GM19023 (cell line): Measurements from ENCODE around the gene BHLHA9.

Source experiments
- ATAC-seq: cut with Tn5 transposase; IDR thresholded peaks from one replicate; pipeline ENCODE4 v1.9.1; 2021; ENCODE audit warnings: mild to moderate bottlenecking, moderate library complexity; ENCODE audit not compliant: unreplicated experiment

BHLHA9 gene

DNA sequence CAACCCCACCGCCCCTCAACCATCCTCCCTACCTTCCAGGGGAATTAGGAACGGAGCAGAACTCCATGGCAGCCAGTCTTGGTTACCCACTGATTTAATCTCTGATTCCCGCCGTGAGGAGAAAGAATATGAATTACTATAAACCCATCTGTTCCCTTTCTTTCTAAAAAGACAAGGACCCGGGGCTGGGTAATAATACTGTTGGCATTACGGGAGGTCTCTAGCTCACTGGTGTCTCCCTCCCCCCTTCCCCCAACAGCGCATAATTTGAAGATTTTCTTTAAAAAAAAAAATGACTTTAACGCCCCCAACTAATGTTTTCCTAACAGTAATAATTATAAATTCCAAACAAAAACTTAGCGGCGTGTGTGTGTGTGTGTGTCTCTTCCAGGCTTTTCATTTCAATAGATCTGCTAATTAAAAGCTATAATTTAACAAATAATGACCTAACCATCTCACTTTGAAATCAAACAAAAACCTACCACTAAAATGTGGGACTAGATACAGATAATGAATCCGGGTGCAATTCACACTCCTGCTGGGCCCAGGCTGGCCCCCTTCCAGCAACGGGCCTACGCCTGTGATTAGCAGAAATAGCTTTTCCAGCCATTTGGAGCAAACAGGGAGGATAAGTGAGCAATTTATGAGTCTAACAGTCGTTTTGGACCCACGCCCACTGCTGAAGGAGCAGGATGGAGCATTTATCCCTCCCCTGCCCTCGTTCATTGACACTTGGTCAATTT lies 18.2 kb upstream of the BHLHA9 start:
- ATAC-seq = no peak

DNA sequence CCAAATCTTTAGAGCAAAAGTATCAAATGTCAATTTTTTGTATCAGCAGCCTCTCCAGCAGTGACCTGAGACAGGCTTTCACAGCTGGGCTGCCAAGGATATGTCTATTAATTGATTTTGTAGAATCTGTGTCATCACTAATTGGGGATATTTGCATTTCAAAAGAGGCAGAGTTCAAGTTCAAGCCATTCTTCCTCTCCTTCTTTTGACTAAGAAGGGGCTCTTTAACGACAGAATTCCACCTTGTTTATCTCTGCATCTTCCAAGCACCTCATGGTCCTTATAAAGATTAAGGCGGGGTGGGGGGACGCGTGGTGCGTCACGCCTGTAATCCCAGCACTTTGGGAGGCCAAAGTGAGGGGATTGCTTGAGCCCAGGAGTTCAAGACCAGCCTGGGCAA lies 15.2 kb upstream of the BHLHA9 start:
- ATAC-seq = no peak

DNA sequence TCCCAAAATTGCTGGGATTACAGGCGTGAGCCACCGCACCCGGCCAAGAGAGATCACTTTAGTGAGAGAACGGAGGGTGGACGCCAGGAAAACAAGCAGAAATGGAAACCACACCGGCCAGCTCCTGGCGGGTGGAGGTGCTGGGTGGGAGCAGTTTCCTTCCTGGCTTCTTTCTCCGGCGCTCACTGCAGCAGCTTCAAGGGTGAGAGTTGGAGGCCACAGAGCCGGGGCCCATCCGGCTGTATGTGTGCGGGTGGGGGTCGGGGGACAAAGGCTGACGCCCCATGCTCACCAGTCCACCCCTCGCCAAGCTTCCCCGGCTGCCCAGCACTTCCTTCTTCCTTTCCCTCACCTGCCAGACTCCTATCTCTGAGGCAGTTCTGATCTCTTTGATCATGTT lies 13.5 kb upstream of the BHLHA9 start:
- ATAC-seq = no peak

DNA sequence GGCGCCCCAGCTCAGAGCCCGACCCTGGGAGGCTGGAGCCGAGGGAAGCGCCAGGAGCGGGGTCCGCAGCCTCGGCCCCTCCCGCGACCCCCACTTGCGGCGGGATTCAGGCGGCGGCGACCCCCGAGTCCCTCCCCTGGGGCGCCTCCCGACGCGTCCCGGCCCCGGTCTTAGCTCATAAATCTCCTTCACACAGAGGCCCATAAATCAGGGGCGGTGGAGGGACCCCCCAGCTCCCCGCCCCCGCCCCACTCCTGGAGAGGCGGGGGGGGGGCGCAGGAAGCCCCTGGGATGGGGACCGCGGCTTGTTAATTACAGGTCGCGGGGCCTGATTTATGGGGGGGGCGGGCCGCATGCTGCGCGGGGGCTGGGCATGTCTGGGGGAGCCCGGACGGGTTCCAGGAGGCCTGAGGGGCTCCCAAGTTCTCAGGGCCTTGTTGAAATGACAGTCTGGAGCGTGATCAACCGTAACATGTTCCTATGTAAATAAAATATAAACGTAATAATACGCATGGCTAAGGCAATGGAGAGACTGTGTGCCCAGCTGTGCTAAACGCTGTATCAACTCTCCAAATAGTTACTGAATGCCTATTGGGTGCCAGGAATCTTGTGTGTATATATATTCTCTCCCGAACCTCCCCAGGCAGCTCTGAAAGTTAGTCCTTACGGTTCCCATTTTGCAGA lies 10.0 kb upstream of the BHLHA9 start:
- no peak for ATAC-seq

DNA sequence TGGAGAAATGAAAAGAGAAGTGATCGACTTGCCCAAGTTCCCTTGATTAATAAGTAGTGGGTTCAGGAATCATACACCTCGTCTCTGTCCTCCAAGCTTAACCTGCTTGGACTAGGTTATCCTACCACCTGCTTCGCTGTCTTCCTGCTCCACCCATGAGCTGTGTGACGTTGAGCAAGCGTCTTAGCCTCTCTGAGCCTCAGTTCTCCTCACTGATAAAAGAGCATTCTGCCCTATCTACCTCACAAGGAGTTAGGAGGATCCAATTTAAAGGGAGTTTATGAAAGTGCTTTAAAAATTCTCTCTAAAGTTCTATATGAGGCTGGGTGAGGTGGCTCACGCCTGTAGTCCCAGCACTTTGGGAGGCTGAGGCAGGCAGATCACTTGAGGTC lies 9.5 kb upstream of the BHLHA9 start:
- ATAC-seq = no peak

DNA sequence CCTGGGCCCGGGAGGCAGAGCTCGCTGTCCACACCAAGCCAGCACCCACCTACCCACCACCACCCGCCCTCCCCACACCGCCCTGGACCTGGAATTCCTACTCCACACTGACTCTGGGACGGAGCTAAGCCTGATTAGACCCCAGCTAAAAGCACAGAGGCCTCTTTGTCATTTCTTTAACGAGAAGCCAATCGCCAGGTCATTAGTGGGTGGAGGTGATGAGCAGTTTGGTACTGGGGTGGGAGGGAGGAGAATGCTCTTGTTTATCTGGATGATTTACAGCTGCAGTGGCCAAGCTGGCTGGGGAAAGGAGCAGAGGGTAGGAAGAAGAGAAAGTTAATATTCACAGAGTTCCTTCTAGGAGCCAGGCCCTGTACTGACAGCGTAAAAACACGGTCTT lies 6.0 kb upstream of the BHLHA9 start:
- ATAC-seq = no peak

DNA sequence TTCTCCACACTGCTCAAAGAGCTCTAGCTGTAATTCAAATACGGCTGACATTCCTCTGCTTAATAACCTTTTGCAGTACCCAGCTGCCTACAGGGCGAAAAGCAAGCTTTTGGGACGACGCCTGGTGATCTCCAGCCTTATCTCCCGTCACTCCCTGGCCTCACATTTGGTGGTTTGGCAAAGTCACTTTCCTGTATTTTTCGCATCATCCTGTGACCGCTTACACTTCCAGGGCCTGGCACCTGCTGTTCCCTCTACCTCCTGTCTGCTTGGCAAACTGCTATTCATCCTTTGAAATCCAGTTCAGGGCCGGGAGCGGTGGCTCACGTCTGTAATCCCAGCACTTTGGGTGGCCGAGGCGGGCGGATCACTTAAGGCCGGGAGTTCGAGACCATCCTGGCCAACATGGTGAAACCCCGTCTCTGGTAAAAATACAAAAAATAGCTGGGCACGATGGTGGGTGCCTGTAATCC lies 2.7 kb upstream of the BHLHA9 start:
- no peak for ATAC-seq

DNA sequence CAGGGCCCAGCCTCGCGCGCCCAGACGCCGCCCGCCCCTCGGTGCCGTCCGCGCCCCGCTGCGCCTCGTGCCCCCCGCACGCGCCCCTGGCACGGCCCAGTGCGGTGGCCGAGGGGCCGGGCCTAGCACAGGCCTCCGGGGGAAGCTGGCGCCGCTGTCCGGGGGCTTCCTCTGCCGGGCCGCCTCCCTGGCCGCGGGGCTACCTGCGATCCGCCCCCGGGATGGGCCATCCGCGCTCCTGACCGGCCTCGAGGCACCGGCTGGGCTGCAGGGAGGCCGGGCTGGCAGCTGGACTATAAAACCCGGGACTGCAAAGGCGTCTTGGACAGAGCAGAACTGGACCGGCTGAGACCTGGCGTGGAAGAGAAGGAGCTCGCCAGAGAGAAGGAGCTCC lies 783 bp downstream of the BHLHA9 start:
- ATAC-seq = no peak

DNA sequence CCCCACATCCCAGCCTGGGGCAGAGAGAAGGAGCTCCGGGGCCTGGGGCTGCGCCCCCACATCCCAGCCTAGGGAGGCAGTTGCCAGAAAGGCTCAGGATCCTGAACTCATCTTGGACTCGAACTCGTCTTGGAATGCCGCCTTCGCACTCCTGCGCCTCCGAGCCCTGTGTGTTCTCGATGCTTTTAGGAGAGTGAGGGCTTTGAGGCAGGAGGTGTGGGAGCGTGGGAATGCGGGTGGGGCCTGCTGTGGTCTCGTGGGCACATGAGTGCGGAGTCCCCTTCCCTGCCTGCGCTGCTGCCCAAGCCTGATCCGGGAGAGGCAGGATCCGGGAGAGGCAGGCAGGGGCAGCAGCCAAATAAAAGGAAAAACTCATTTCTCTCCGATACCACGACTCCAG lies 1.2 kb downstream of the BHLHA9 start:
- ATAC-seq = no peak

DNA sequence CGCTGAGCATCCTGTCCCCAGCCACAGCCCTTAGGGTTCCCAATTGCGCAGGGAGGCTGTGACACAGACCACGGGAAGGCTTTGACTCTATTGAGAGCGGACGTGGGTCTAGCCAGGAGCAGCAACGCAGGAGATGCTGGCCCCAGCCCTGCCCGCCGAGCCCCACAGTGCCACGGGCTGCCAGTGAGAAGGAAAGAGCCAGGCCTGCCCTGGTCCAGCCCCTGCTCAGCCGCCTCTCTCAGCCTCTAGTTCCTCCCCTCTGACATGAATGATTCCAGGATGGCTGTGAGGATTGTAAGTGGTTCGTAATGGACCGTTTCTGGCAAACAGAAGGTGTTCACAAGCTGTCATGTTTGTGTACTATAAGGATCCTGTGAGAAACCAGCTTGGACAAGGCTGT lies 2.5 kb downstream of the BHLHA9 start:
- ATAC-seq = no peak

DNA sequence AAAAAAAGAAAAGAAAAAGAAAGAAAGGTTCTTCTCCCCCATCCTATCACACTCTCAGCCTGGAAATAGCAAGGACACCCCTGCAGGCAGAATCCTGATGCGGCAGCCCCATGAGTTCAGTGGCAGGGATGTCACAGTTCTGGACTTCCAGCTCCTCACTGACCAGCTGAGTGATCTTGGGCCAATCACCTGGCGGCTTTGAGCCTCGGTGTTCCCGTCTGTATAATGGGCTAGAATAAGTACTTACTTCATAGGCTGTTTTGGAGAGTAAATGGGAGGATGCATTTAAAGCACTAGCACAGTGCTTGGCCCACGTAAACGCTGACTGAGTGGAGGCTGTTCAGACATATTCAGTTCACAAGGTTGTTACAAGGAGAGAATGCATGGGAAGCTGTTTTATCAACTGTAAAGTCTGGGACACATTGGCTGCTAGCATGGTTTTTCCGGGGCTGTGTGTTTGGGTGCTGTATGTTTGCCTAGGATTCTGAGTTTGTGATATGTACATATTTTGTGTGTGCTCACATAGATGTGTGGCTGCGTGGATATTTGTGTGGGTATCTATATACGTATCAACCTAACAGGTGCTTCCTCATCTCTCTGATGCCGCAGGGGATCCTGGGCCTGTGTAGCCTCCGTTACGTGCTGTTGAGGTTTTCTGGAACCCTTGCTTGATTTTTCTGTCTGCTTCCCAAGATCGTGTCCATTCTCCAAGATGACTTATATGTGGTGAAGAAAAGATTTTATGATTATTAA lies 3.4 kb downstream of the BHLHA9 start:
- no peak for ATAC-seq

DNA sequence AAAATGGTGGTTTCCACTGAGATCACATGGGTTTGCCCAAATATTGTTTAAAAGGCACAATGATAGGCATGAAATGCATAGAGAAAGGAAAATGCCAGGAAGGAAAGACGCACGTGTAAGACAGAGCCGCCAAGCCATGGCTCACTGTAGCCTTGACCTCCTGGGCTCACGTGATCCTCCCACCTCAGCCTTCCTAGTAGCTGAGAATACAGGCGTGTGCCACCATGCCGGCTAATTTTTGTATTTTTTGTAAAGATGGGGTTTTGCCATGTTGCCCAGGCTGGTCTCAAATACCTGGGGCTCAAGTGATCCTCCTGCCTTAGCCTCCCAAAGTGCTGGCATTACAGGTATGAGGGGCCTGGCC lies 4.0 kb downstream of the BHLHA9 start:
- no peak for ATAC-seq

DNA sequence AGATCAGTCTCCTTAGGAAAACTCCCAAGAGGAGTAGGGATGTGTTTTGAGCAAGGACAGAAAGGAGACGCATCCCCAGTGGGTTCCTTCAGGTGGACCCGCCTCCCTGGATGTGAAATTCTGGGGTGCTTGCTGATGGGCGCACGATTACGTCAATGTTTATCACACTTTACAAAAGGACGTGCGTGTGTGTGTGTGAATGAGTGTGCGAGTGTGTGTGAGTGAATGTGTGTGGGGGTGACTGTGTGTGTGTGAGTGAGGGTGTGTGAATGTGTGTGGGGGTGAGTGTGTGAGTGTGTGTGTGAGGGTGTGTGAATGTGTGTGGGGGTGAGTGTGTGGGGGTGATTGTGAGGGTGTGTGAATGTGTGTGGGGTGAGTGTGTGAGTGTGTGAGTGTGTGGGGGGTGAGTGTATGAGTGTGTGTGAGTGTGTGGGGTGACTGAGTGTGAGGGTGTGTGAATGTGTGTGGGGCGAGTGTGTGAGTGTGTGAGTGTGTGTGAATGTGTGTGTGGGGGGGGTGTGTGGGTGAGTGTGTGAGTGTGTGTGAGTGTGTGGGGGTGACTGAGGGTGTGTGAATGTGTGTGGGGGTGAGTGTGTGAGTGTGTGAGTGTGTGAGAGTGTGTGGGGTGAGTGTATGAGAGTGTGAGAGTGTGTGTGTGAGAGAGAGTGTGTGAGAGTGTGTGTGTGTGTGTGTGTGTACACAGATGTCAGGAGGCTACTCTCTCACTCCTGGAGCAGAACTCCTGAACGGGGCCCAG lies 5.1 kb downstream of the BHLHA9 start:
- no peak for ATAC-seq

DNA sequence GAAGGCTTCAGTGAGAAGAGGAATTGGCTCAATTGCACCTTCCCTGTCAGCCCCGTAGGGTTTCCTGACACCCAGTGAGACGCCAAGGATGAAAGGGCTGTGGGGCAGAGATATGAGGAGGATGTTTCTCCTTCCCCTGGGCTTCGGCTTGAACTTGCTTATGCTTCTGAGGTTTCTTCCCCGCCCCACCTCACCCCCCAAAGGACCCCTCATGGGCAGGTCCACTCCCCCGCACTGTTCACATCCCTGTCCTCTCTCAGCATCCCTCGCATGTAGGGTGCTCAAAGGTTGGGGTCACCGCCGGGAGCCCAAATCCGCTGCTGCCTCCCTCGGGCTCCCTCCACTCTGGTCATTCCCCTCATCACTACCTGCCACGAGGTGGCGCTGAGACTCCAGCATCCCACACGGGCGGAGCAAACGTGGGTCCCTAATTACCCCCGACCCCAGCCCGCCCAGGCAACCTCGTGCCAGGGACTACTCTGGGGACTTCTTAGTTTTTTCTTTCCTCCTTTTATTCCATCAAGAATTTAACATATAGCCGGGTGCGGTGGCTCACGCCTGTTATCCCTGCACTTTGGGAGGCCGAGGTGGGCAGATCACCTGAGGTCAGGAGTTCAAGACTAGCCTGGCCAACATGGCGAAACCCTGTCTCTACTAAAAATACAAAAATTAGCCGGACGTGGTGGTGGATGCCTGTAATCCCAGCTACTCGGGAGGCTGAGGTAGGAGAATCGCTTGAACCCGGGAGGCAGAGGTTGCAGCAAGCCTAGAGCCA lies 5.9 kb downstream of the BHLHA9 start:
- ATAC-seq = no peak

DNA sequence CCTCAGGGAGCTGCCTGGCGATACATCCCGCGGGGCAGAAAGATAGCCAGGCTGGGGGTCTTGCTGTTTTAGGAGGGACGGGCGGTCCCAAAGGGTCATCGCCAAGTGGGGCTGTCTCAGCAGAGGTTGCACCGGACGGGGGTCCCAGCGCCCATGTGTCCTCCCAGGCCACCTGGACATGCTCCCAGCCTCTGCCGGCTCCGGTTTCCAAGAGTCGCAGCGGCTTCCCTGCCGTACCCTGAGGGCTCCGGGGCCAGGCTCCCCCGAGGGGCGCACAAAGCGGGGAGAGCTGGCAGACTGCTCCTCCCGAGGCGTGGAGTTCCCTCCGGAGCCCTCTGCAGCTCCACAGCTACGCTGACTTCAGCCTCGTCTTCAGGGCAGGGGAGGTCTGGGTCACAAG lies 10.4 kb downstream of the BHLHA9 start:
- no peak for ATAC-seq

DNA sequence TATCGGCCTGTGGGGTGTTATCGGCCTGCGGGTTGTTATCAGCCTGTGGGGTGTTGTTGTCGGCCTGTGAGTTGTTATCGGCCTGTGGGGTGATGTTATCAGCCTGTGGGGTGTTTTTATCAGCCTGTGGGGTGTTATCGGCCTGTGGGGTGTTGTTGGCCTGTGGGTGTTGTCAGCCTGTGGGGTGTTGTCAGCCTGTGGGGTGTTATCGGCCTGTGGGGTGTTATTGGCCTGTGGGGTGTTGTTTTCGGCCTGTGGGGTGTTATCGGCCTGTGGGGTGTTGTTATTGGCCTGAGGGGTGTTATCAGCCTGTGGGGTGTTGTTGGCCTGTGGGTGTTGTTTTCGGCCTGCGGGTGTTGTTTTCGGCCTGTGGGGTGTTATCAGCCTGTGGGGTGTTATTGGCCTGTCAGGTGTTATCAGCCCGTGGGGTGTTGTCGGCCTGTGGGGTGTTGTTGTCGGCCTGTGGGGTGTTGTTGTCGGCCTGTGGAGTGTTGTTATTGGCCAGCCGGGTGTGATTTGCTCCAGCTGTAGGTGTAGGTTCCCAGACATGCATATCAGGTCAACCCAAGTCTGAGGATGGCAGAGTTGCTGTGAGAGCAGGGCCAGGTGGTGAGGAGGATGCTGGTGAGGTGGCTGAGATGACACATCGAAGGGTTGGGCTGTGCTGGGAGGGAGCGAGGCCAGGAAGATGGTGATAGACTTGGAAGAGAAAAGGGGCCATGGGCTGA lies 16.3 kb downstream of the BHLHA9 start:
- ATAC-seq = no peak

DNA sequence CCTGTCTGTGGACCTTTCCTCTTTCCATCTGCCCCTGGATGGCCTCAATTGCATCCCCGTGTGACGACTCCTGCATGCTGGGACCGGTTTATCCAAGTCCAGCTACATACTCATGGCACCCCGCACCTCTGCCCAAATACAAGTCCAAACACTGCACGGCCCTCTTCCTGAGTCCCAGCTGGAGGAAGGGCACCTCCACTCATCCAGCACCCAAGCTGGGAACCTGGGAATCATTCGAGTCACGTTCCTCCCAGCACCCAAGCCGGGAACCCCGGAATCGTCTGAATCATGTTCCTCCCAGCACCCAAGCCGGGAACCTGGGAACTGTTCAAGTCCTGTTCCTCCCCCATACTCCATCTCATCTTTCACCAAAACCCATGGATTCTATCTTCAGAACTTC lies 19.5 kb downstream of the BHLHA9 start:
- no peak for ATAC-seq

DNA sequence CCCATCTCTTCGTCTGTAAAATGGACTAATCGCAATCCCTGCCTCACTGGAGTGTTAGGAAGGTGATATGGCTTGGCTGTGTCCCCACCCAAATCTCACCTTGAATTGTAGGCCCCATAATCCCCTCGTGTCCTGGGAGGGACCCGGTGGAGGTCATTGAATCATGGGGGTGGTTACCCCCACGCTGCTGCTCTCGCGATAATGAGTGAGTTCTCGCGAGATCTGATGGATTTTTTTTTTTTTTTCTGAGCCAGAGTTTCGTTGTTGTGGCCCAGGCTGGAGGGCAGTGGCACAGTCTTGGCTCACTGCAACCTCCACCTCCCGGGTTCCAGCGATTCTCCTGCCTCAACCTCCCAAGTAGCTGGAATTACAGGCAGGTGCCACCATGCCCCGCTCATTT lies 20.4 kb downstream of the BHLHA9 start:
- ATAC-seq = no peak

DNA sequence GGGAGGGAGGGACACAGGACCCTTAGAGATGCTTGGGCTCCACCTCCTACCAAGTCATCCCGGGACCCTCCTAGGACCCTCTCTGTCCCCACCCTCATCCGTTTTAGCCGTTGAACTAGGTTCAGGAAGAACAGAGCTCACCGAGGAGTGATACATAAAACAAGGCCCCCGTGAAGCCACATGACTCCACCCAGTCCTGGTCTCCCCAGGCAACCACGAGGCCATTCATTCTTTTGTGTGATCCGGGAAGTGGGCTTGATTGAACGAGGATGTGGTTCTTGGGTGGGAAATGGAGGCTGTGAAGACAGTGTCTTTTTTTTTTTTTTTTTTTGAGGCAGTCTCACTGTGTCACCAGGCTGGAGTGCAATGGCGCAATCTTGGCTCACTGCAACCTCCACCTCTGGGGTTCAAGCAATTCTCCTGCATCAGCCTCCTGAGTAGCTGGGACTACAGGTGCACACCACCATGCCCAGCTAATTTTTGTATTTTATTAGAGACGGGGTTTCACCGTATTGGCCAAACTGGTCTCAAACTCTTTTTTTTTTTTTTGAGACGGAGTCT lies 24.0 kb downstream of the BHLHA9 start:
- ATAC-seq = no peak

DNA sequence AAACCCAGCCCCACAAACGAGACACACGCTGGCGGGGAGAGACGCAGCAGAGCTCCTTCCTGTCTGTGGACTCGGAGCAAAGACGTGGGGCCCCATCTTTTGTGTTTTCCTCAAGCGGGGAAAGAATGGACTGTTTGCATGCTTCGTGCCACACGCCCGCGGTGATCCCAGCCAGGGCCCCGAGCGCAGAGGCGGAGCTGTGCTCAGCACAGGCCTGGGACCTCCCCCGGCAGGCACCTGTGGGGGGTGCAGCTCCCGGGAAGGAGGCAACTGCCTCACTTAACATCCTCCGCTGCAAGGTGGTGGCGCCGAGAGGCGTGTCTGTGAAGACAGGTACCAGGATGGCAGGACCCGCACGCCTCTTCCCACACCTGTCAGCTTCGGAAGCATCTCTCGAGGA lies 28.4 kb downstream of the BHLHA9 start:
- ATAC-seq = no peak
